ENCODE measurements around the gene EDEM2. TPM values are rescaled to one million over a fixed set of nuclear protein-coding genes. Genes with fewer than 3 reads are reported as not detected.
A peak's percentile ranks its signal among the peaks of the same experiment; 100 is the strongest.
"Not testable (repeated sequence)": the region's sequence is repeated elsewhere in the genome, so short reads cannot be mapped to it uniquely, and the experiment has no call there.

Gene EDEM2
- total RNA-seq, 1 donor from 2014 or later: 40.1 TPM

DNA sequence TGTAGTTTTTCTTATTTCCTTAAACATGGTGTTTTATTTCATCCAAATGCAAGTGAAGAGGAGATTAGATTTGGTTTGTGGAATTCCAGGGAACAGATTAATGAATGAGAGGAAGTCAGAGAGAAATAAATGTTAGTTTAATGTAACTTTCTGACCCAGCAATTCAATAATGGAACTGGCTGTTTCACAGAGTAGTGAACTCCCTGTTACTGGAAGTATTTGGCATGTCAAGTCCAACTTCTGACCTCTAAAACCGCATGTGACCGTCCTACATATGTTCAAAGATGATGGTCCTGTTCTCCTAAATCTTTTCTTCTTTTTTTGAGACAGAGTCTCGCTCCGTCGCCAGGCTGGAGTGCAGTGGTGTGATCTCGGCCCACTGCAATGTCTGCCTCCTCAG, 43.4 kb upstream of the EDEM2 start:
- Mint-ChIP-seq H3K27me3 (no peaks in the 10 kb centered on the region), H3K27ac (no peak overlapping the region), H3K4me1 (ENCODE audit: low read depth) (peaks cover 34% of the 10 kb centered on the region), H3K9me3 (ENCODE audit: low read depth) (peaks cover 26% of the 10 kb centered on the region), H3K36me3 (ENCODE audit: insufficient read depth) (peaks cover 2% of the 10 kb centered on the region), H3K4me3 (ENCODE audit: low read depth) (no peak overlapping the region)
- TF ChIP-seq, protein P1, sequence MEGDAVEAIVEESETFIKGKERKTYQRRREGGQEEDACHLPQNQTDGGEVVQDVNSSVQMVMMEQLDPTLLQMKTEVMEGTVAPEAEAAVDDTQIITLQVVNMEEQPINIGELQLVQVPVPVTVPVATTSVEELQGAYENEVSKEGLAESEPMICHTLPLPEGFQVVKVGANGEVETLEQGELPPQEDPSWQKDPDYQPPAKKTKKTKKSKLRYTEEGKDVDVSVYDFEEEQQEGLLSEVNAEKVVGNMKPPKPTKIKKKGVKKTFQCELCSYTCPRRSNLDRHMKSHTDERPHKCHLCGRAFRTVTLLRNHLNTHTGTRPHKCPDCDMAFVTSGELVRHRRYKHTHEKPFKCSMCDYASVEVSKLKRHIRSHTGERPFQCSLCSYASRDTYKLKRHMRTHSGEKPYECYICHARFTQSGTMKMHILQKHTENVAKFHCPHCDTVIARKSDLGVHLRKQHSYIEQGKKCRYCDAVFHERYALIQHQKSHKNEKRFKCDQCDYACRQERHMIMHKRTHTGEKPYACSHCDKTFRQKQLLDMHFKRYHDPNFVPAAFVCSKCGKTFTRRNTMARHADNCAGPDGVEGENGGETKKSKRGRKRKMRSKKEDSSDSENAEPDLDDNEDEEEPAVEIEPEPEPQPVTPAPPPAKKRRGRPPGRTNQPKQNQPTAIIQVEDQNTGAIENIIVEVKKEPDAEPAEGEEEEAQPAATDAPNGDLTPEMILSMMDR (IDR thresholded peaks at IDR 0.05; ENCODE audit: unreplicated experiment): no peak
- DNase-seq (ENCODE audit: low spot score, unreplicated experiment): no peak

DNA sequence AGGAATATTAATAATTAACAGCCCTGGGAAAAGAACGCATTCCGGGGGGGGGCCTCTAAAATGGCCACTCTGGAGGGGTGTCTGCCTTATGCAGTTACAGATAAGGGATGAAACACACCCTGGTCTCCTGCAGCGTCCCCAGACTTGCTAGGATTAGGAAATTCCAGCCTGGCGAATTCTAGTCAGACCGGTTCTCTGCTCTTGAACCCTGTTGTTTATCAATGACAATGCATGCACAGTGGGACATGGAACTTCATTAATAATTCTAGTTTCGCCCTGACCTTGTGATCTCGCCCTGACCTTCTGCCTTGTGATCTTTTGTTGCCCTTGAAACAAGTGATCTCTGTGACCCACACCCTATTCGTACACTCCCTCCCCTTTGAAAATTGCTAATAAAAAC, 42.1 kb upstream of the EDEM2 start:
- DNase-seq (ENCODE audit: low spot score, unreplicated experiment); H3K4me3 Mint-ChIP-seq (ENCODE audit: low read depth); H3K36me3 Mint-ChIP-seq (ENCODE audit: insufficient read depth); H3K27me3 Mint-ChIP-seq: not testable (repeated sequence)
- H3K27ac Mint-ChIP-seq: peak overlapping the region; percentile 1
- peaks cover 34% of the 10 kb centered on the region for H3K4me1 Mint-ChIP-seq (ENCODE audit: low read depth)
- H3K9me3 Mint-ChIP-seq (ENCODE audit: low read depth): peaks cover 27% of the 10 kb centered on the region

DNA sequence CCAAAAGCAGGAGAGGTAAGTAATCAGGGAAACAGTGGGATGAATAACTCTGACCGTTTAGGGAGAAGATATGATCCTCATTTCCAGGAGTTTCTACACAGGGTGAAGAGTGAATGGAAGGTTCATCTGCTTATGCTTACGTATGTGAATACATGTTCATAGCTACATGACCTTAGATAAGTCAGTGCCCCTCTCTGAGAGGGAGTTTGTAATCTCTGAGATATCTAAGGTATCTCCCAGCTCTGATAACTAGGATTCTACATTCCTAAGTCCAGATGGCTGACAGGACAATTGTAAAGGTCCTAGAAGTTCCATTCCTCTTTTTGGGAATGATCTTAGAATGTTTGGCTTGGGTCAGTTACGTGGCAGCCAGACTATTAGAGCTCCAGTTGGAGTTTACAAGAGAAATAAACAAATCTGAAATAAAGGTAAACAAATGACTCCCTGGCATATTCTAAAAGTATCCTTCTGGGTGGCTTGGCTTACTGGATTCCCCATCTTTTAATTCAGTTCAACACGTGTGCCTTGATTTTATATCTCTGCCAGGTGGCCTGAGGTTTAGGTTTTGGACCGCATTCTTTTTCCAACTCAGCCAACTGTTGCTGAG, 40.6 kb upstream of the EDEM2 start:
- no peak overlapping the region for H3K4me3 Mint-ChIP-seq (ENCODE audit: low read depth)
- peaks cover 30% of the 10 kb centered on the region for H3K4me1 Mint-ChIP-seq (ENCODE audit: low read depth)
- no peak overlapping the region for H3K27ac Mint-ChIP-seq
- H3K9me3 Mint-ChIP-seq (ENCODE audit: low read depth): peaks cover 32% of the 10 kb centered on the region
- no peaks in the 10 kb centered on the region for H3K27me3 Mint-ChIP-seq
- no peak for DNase-seq (ENCODE audit: low spot score, unreplicated experiment)
- no peaks in the 10 kb centered on the region for H3K36me3 Mint-ChIP-seq (ENCODE audit: insufficient read depth)
- TF ChIP-seq, protein P1 (IDR thresholded peaks at IDR 0.05; ENCODE audit: unreplicated experiment): no peak

DNA sequence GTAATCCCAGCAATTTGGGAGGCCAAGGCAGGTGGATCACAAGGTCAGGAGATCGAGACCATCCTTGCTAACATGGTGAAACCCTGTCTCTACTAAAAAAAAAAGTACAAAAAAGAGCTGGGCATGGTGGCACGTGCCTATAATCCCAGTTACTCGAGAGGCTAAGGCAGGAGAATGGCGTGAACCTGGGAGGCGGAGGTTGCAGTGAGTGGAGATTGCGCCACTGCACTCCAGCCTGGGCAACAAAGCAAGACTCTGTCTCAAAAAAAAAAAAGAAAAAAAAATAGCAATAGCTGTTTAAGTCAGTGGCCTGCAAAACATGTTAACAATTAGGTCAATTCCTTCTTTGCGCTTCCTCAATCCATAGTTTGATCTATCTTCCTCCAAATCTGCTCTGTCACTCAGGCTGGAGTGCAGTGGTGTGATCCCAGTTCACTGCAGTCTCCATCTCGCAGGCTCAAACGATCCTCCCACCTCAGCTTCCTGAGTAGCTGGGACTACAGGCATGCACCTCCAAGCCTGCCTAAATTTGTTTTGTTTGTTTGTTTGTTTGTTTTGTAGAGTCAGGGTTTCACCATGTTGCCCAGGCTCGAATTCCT, 39.7 kb upstream of the EDEM2 start:
- H3K36me3 Mint-ChIP-seq (ENCODE audit: insufficient read depth); H3K4me3 Mint-ChIP-seq (ENCODE audit: low read depth); H3K27me3 Mint-ChIP-seq; DNase-seq (ENCODE audit: low spot score, unreplicated experiment); H3K27ac Mint-ChIP-seq: not testable (repeated sequence)
- Mint-ChIP-seq H3K9me3 (ENCODE audit: low read depth) (peaks cover 32% of the 10 kb centered on the region), H3K4me1 (ENCODE audit: low read depth) (peaks cover 22% of the 10 kb centered on the region)

DNA sequence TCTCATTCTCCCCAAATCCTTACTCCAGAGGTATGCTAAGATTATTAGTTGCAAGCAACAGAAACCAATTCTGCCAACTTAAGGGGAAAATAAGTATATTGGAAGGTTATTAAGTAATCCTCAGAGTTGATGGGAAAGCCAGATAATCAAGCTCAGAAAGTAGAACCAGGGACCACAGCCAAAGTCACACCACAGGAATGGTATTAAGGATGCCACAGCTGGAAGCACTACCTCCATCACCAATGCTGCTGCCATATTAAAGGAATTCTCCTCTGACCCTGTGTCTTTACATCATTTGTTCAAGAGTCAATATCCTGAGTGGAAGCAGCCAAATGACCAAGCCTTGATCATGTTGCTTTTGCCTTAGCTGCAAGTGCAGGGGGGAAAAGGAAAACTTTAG, 34.6 kb upstream of the EDEM2 start:
- H3K27me3 Mint-ChIP-seq: no peaks in the 10 kb centered on the region
- H3K4me3 Mint-ChIP-seq (ENCODE audit: low read depth): no peak overlapping the region
- H3K4me1 Mint-ChIP-seq (ENCODE audit: low read depth): peaks cover 7% of the 10 kb centered on the region
- no peak overlapping the region for H3K27ac Mint-ChIP-seq
- peaks cover 21% of the 10 kb centered on the region for H3K9me3 Mint-ChIP-seq (ENCODE audit: low read depth)
- peaks cover 1% of the 10 kb centered on the region for H3K36me3 Mint-ChIP-seq (ENCODE audit: insufficient read depth)
- no peak for DNase-seq (ENCODE audit: low spot score, unreplicated experiment)
- TF ChIP-seq, protein P1 (IDR thresholded peaks at IDR 0.05; ENCODE audit: unreplicated experiment): no peak

DNA sequence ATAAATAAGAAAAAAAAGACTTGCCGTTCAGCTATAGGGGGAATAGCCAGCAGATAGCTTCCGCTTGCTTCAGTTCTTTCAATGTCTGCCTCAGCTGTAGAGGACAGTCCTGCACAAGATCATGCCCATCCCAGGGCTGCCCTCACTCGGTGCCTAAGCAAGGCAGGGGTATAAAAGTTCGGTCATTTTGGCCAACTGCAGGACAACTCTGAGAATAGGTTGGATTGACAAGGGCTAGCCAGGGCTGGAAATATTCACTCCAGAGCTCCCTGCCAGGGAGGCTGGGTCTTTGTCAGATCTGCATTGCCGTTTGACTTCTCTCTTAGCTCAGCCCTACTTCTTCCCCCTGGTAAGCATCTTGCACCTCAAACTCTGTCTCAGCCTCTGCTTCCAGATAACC, 33.1 kb upstream of the EDEM2 start:
- DNase-seq (ENCODE audit: low spot score, unreplicated experiment): no peak
- peaks cover 9% of the 10 kb centered on the region for H3K4me1 Mint-ChIP-seq (ENCODE audit: low read depth)
- H3K36me3 Mint-ChIP-seq (ENCODE audit: insufficient read depth): peaks cover 2% of the 10 kb centered on the region
- no peak overlapping the region for H3K4me3 Mint-ChIP-seq (ENCODE audit: low read depth)
- TF ChIP-seq, protein P1 (IDR thresholded peaks at IDR 0.05; ENCODE audit: unreplicated experiment): no peak
- H3K9me3 Mint-ChIP-seq (ENCODE audit: low read depth): peaks cover 16% of the 10 kb centered on the region
- no peaks in the 10 kb centered on the region for H3K27me3 Mint-ChIP-seq
- no peak overlapping the region for H3K27ac Mint-ChIP-seq

Measured in progenitor cell of endocrine pancreas (in vitro differentiated cells).